ENCODE measurements around the gene GAS7. TPM values are rescaled to one million over a fixed set of nuclear protein-coding genes. Genes with fewer than 3 reads are reported as not detected.

The GAS7 gene
- polyA plus RNA-seq, 1 donor (not counting 4 experiments of a cell fraction or from before 2014, with no cell fraction given): 0.10 TPM

DNA sequence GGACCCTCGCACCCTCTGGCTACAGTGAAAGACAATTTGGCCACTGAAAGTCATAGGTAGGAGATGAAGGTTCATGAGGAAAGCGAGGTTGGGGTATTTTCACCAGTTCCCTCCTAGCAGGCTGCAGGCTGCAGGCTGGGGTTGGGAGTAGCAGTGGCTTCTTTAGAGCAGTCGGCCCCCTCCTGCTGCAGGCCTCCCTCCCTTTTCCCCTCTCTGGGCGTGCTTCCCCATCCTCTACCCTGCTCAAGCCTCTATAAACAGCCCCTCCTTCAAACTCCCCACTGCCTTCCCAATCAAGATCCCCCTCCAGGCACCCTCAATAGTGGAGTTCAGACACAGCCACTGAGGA, 41.8 kb downstream of the GAS7 start:
- no peak for TF ChIP-seq EZH2 (IDR thresholded peaks at IDR 0.05; ENCODE audit: low read length)
- TF ChIP-seq, protein P1, sequence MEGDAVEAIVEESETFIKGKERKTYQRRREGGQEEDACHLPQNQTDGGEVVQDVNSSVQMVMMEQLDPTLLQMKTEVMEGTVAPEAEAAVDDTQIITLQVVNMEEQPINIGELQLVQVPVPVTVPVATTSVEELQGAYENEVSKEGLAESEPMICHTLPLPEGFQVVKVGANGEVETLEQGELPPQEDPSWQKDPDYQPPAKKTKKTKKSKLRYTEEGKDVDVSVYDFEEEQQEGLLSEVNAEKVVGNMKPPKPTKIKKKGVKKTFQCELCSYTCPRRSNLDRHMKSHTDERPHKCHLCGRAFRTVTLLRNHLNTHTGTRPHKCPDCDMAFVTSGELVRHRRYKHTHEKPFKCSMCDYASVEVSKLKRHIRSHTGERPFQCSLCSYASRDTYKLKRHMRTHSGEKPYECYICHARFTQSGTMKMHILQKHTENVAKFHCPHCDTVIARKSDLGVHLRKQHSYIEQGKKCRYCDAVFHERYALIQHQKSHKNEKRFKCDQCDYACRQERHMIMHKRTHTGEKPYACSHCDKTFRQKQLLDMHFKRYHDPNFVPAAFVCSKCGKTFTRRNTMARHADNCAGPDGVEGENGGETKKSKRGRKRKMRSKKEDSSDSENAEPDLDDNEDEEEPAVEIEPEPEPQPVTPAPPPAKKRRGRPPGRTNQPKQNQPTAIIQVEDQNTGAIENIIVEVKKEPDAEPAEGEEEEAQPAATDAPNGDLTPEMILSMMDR (optimal IDR thresholded peaks at IDR 0.05 in 1 of 3, IDR thresholded peaks at IDR 0.05 in 1 of 3, conservative IDR thresholded peaks at IDR 0.05 in 1 of 3; ENCODE audit: extremely low read depth in 1 of 3, insufficient read depth in 2 of 3, low read length in 3 of 3): no peak
- dilution Hi-C loops (cut with MboI; ENCODE audit: extremely low pct_ligation_motif_present, low sequenced_read_pairs): no loop called here
- H3K4me2 ChIP-seq (ENCODE audit: control insufficient read depth, extremely low read depth, insufficient read depth, low read depth, low read length): no peak overlapping the region

DNA sequence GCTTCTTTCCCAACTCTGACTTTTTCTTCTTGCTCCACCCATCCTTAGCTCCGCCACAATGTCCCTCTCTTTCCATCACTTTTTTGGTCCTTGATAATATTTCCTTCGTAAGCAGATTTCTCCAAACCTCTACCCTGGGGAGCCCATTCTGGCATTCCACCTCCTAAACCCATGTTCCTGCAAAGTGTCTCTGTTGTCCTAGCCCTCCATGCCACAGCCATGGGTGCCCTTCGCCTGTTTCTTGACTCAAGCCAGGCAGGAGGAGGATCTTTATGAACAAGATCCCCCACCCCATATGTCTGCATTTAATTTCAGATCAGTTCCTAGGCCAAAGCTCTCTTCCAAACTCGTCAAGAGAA, 42.4 kb downstream of the GAS7 start:
- H3K36me3 ChIP-seq (ENCODE audit: control insufficient read depth in 2 of 2, extremely low read depth in 1 of 2, insufficient read depth in 2 of 2, low read length in 2 of 2): no peaks in the 10 kb centered on the region
- no peaks in the 10 kb centered on the region for H3K27me3 ChIP-seq (ENCODE audit: control insufficient read depth, extremely low read depth, insufficient read depth, low read length)
- DNase-seq (ENCODE audit: low read depth, low spot score): no peak
- no peak for FAIRE-seq
- no peaks in the 10 kb centered on the region for H3K9me3 ChIP-seq (ENCODE audit: control insufficient read depth, low read depth, low read length)
- H3K9me1 ChIP-seq (ENCODE audit: control insufficient read depth, extremely low read depth, insufficient read depth, low read length): no peaks in the 10 kb centered on the region
- H3K27ac ChIP-seq (ENCODE audit: control insufficient read depth, insufficient read depth, low read length): no peak overlapping the region
- dilution Hi-C loops (cut with MboI; ENCODE audit: extremely low pct_ligation_motif_present, low sequenced_read_pairs): no loop called here
- no peak overlapping the region for H3K9ac ChIP-seq (ENCODE audit: control insufficient read depth, extremely low read depth, insufficient read depth, low read length)
- no peak overlapping the region for H3K4me3 ChIP-seq (ENCODE audit: control insufficient read depth in 2 of 3, extremely low read depth in 1 of 3, insufficient read depth in 2 of 3, low read depth in 1 of 3, low read length in 3 of 3)
- no peak overlapping the region for H3K4me2 ChIP-seq (ENCODE audit: control insufficient read depth, extremely low read depth, insufficient read depth, low read depth, low read length)
- no peak overlapping the region for H2AFZ ChIP-seq (ENCODE audit: control insufficient read depth, low read length)
- no peaks in the 10 kb centered on the region for H3K4me1 ChIP-seq (ENCODE audit: control insufficient read depth, extremely low read depth, insufficient read depth, low read length)
- no peaks in the 10 kb centered on the region for H4K20me1 ChIP-seq (ENCODE audit: control insufficient read depth, extremely low read depth, insufficient read depth, low read length)
- TF ChIP-seq EZH2 (IDR thresholded peaks at IDR 0.05; ENCODE audit: low read length): no peak
- TF ChIP-seq, protein P1 (optimal IDR thresholded peaks at IDR 0.05 in 1 of 3, IDR thresholded peaks at IDR 0.05 in 1 of 3, conservative IDR thresholded peaks at IDR 0.05 in 1 of 3; ENCODE audit: extremely low read depth in 1 of 3, insufficient read depth in 2 of 3, low read length in 3 of 3): no peak
- H3K79me2 ChIP-seq (ENCODE audit: control insufficient read depth, insufficient read depth, low read length): no peaks in the 10 kb centered on the region

More for the DNA sequence above, 41.8 kb downstream of the GAS7 start:
- Histone ChIP-seq H3K9me3 (ENCODE audit: control insufficient read depth, low read depth, low read length) (no peaks in the 10 kb centered on the region), H3K9me1 (ENCODE audit: control insufficient read depth, extremely low read depth, insufficient read depth, low read length) (no peaks in the 10 kb centered on the region), H3K27ac (ENCODE audit: control insufficient read depth, insufficient read depth, low read length) (no peak overlapping the region), H3K4me1 (ENCODE audit: control insufficient read depth, extremely low read depth, insufficient read depth, low read length) (no peaks in the 10 kb centered on the region), H3K36me3 (ENCODE audit: control insufficient read depth in 2 of 2, extremely low read depth in 1 of 2, insufficient read depth in 2 of 2, low read length in 2 of 2) (no peaks in the 10 kb centered on the region), H4K20me1 (ENCODE audit: control insufficient read depth, extremely low read depth, insufficient read depth, low read length) (no peaks in the 10 kb centered on the region), H3K79me2 (ENCODE audit: control insufficient read depth, insufficient read depth, low read length) (no peaks in the 10 kb centered on the region), H3K27me3 (ENCODE audit: control insufficient read depth, extremely low read depth, insufficient read depth, low read length) (no peaks in the 10 kb centered on the region), H2AFZ (ENCODE audit: control insufficient read depth, low read length) (no peak overlapping the region), H3K4me3 (ENCODE audit: control insufficient read depth in 2 of 3, extremely low read depth in 1 of 3, insufficient read depth in 2 of 3, low read depth in 1 of 3, low read length in 3 of 3) (no peak overlapping the region), H3K9ac (ENCODE audit: control insufficient read depth, extremely low read depth, insufficient read depth, low read length) (no peak overlapping the region)
- DNase-seq (ENCODE audit: low read depth, low spot score) (no peak), FAIRE-seq (no peak)

Measured in keratinocyte (primary cell).